ENCODE results near the gene KCNQ1.
"Not testable (repeated sequence)": the region's sequence is repeated elsewhere in the genome, so short reads cannot be mapped to it uniquely, and the experiment has no call there.

Gene KCNQ1

GRCh38 chr11:2472428-2473186 is 27.8 kb downstream of the KCNQ1 start:
- no peak for DNase-seq (ENCODE audit: low read depth)

GRCh38 chr11:2473361-2474058 is 28.7 kb downstream of the KCNQ1 start:
- DNase-seq (ENCODE audit: low read depth): no peak

- no peak for DNase-seq (ENCODE audit: low read depth)
Observed at GRCh38 chr11:2474059-2474901, 29.5 kb downstream of the KCNQ1 start.

- no peak for DNase-seq (ENCODE audit: low read depth)
Observed at GRCh38 chr11:2475136-2475918, 30.5 kb downstream of the KCNQ1 start.

GRCh38 chr11:2477254-2477653 is 32.4 kb downstream of the KCNQ1 start:
- no peak for DNase-seq (ENCODE audit: low read depth)

- DNase-seq (ENCODE audit: low read depth): no peak
Observed at GRCh38 chr11:2477936-2478335, 33.1 kb downstream of the KCNQ1 start.

- DNase-seq (ENCODE audit: low read depth): not testable (repeated sequence)
Observed at GRCh38 chr11:2480067-2480873, 35.5 kb downstream of the KCNQ1 start.

- no peak for DNase-seq (ENCODE audit: low read depth)
Observed at GRCh38 chr11:2480874-2481220, 36.0 kb downstream of the KCNQ1 start.

GRCh38 chr11:2481253-2481652 is 36.4 kb downstream of the KCNQ1 start:
- no peak for DNase-seq (ENCODE audit: low read depth)

- no peak for DNase-seq (ENCODE audit: low read depth)
Observed at GRCh38 chr11:2482204-2482603, 37.4 kb downstream of the KCNQ1 start.

- DNase-seq (ENCODE audit: low read depth): no peak
Observed at GRCh38 chr11:2482745-2483144, 37.9 kb downstream of the KCNQ1 start.

- DNase-seq (ENCODE audit: low read depth): no peak
Observed at GRCh38 chr11:2483426-2483825, 38.6 kb downstream of the KCNQ1 start.

- no peak for DNase-seq (ENCODE audit: low read depth)
Observed at GRCh38 chr11:2484576-2485125, 39.8 kb downstream of the KCNQ1 start.

- DNase-seq (ENCODE audit: low read depth): no peak
Observed at GRCh38 chr11:2488004-2488403, 43.2 kb downstream of the KCNQ1 start.

GRCh38 chr11:2489083-2489482 is 44.3 kb downstream of the KCNQ1 start:
- DNase-seq (ENCODE audit: low read depth): no peak

- not testable (repeated sequence) for DNase-seq (ENCODE audit: low read depth)
Observed at GRCh38 chr11:2497951-2498350, 53.1 kb downstream of the KCNQ1 start.

- DNase-seq (ENCODE audit: low read depth): no peak
Observed at GRCh38 chr11:2498750-2499149, 53.9 kb downstream of the KCNQ1 start.

- DNase-seq (ENCODE audit: low read depth): no peak
Observed at GRCh38 chr11:2507212-2507901, 62.5 kb downstream of the KCNQ1 start.

- DNase-seq (ENCODE audit: low read depth): no peak
Observed at GRCh38 chr11:2507945-2508749, 63.3 kb downstream of the KCNQ1 start.

All from T follicular helper cell (primary cell).